Mesothelial cell of epicardium (in vitro differentiated cells): Measurements from ENCODE around the gene SMIM44. TPM values are rescaled to one million over a fixed set of nuclear protein-coding genes. Genes with fewer than 3 reads are reported as not detected.
"Not testable (repeated sequence)": the region's sequence is repeated elsewhere in the genome, so short reads cannot be mapped to it uniquely, and the experiment has no call there.

Experiments used
- DNase-seq, 2 experiments: peaks; one replicate each; pipeline ENCODE4 v3.0.0; 2021; ENCODE audit warnings: low spot score in 2 of 2; ENCODE audit not compliant: unreplicated experiment in 2 of 2
- H3K27ac Mint-ChIP-seq: 2 replicates; pipeline ENCODE4 v1.8.0; 2021; ENCODE audit warnings: mixed read lengths
- H3K27me3 Mint-ChIP-seq: 2 replicates; pipeline ENCODE4 v1.8.0; 2021; ENCODE audit warnings: low read depth, mixed read lengths
- H3K36me3 Mint-ChIP-seq: 2 replicates; pipeline ENCODE4 v1.8.0; 2021; ENCODE audit warnings: mixed read lengths
- H3K4me1 Mint-ChIP-seq: 2 replicates; pipeline ENCODE4 v1.8.0; 2021; ENCODE audit warnings: mixed read lengths
- H3K4me3 Mint-ChIP-seq: 2 replicates; pipeline ENCODE4 v1.8.0; 2021; ENCODE audit warnings: mild to moderate bottlenecking, moderate library complexity, mixed read lengths
- H3K9me3 Mint-ChIP-seq: 2 replicates; pipeline ENCODE4 v1.8.0; 2021; ENCODE audit warnings: mixed read lengths
- total RNA-seq: library from RNA; stranded (reverse); gene quantifications from 3 replicates; pipeline ENCODE4 v1.2.1, GENCODE V29; 2021
- TF ChIP-seq, protein P1 (sequence below): fragments of 200-600 bp; sonication (generic); IDR thresholded peaks from one replicate; pipeline ENCODE4 v1.5.0; 2021; ENCODE audit warnings: antibody characterized with exemption; ENCODE audit not compliant: unreplicated experiment

SMIM44 gene
- total RNA-seq, 1 donor from 2014 or later: not detected

- H3K4me1 Mint-ChIP-seq: peaks cover 37% of the 10 kb centered on the region
- H3K9me3 Mint-ChIP-seq: no peaks in the 10 kb centered on the region
- TF ChIP-seq, protein P1, sequence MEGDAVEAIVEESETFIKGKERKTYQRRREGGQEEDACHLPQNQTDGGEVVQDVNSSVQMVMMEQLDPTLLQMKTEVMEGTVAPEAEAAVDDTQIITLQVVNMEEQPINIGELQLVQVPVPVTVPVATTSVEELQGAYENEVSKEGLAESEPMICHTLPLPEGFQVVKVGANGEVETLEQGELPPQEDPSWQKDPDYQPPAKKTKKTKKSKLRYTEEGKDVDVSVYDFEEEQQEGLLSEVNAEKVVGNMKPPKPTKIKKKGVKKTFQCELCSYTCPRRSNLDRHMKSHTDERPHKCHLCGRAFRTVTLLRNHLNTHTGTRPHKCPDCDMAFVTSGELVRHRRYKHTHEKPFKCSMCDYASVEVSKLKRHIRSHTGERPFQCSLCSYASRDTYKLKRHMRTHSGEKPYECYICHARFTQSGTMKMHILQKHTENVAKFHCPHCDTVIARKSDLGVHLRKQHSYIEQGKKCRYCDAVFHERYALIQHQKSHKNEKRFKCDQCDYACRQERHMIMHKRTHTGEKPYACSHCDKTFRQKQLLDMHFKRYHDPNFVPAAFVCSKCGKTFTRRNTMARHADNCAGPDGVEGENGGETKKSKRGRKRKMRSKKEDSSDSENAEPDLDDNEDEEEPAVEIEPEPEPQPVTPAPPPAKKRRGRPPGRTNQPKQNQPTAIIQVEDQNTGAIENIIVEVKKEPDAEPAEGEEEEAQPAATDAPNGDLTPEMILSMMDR: no peak
- no peak overlapping the region for H3K27ac Mint-ChIP-seq
- H3K27me3 Mint-ChIP-seq: peaks cover 17% of the 10 kb centered on the region
- DNase-seq: no peak
- H3K4me3 Mint-ChIP-seq: no peak overlapping the region
- peaks cover 8% of the 10 kb centered on the region for H3K36me3 Mint-ChIP-seq
Measured at GRCh38 chr19:3455393-3455955, 27.8 kb downstream of the SMIM44 start.

DNA sequence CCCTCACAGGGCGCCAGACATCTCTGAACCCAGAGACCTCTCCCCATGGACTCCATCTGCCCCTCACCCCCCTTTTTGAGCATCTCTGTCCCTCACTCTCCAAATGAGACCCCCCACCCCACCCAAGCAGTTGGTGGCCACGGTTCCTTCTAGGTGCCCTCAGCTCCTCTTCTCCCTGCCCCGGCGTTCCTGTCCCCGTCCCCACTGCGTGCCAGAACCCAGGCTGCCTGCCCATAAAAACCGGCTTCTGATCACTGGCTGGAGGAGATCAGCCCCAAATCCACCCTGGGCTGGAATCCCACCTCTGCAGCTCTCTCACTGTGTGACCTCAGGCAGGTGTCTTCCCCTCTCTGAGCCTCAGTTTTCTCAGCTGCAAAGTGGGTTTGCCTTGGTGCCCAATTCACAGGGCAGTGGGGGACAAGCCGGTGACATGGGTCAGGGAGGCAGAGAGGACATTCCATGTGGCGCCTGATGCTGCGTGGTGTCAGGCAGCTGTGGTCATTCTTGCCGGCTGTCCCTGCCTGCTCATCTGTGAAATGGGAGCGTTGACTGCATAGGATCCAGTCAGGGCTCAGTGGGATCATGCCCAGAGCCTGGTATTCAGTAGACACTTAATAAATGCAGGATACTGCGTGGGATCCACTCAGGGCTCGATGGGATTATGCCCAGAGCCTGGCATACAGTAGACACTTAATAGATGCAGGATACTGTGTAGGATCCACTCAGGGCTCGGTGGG lies 28.4 kb downstream of the SMIM44 start:
- Mint-ChIP-seq H3K4me3 (no peak overlapping the region), H3K27ac (no peak overlapping the region), H3K9me3 (no peaks in the 10 kb centered on the region), H3K27me3 (peaks cover 14% of the 10 kb centered on the region), H3K4me1 (peaks cover 33% of the 10 kb centered on the region), H3K36me3 (peaks cover 6% of the 10 kb centered on the region)
- TF ChIP-seq, protein P1: no peak
- DNase-seq: no peak

DNA sequence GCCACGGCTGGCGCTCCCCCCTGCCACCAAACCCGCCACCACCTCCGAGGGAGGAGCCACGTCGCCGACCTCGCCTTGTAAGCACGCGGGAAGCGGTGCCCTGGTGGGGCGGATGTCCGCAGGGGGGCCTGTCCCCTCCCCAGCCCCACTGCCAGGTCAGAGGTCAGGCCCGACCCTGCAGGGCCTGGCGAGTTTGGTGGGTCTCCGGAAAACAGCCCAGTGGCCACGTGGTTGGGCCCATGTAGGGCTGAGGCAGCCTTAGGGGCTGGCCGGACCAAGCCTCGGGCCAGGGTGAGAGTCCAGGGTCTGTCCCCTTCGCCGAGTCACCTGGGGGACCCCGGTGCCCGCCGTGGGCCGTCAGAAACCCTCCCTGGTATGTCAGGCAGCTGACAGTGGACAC lies 29.4 kb downstream of the SMIM44 start:
- no peak for DNase-seq
- Mint-ChIP-seq H3K9me3 (no peaks in the 10 kb centered on the region), H3K4me3 (no peak overlapping the region), H3K27ac (no peak overlapping the region), H3K27me3 (peaks cover 9% of the 10 kb centered on the region), H3K36me3 (peaks cover 6% of the 10 kb centered on the region), H3K4me1 (peaks cover 24% of the 10 kb centered on the region)
- TF ChIP-seq, protein P1: no peak

DNA sequence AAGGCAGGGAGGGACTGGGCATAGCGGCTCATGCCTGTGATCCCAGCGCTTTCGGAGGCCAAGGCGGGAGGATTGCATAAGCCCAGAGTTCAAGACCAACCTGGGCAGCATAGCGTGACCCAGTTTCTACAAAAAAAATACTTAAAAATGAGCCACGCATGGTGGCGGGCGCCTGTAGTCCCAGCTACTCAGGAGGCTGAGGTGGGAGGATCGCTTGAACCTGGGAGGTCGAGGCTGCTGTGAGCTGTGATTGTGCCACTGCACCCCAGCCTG lies 30.4 kb downstream of the SMIM44 start:
- not testable (repeated sequence) for H3K4me3 Mint-ChIP-seq, H3K36me3 Mint-ChIP-seq

GRCh38 chr19:3452171-3452941 lies 30.9 kb downstream of the SMIM44 start:
- H3K4me1 Mint-ChIP-seq: peaks cover 12% of the 10 kb centered on the region
- peaks cover 4% of the 10 kb centered on the region for H3K27me3 Mint-ChIP-seq
- H3K4me3 Mint-ChIP-seq: no peak overlapping the region
- H3K36me3 Mint-ChIP-seq: peaks cover 6% of the 10 kb centered on the region
- no peak overlapping the region for H3K27ac Mint-ChIP-seq
- no peaks in the 10 kb centered on the region for H3K9me3 Mint-ChIP-seq
- TF ChIP-seq, protein P1: no peak
- no peak for DNase-seq

More for the DNA sequence above, 30.4 kb downstream of the SMIM44 start:
- H3K9me3 Mint-ChIP-seq, H3K27ac Mint-ChIP-seq, H3K27me3 Mint-ChIP-seq, DNase-seq: not testable (repeated sequence)
- H3K4me1 Mint-ChIP-seq: peaks cover 15% of the 10 kb centered on the region

- Mint-ChIP-seq H3K36me3 (peaks cover 6% of the 10 kb centered on the region), H3K4me3 (no peak overlapping the region), H3K4me1 (peaks cover 8% of the 10 kb centered on the region), H3K9me3 (no peaks in the 10 kb centered on the region), H3K27me3 (no peaks in the 10 kb centered on the region), H3K27ac (peak overlapping the region; percentile 45)
- DNase-seq: no peak
- TF ChIP-seq, protein P1: no peak
Measured at GRCh38 chr19:3451451-3451866, 31.8 kb downstream of the SMIM44 start.
